GM18519 (cell line): ENCODE measurements around the gene RABEPK.
"Not testable (repeated sequence)": the region's sequence is repeated elsewhere in the genome, so short reads cannot be mapped to it uniquely, and the experiment has no call there.

ENCODE experiments used
- ATAC-seq: cut with Tn5 transposase; IDR thresholded peaks from one replicate; pipeline ENCODE4 v1.9.1; 2021; ENCODE audit warnings: mild to moderate bottlenecking, moderate library complexity; ENCODE audit not compliant: unreplicated experiment, low FRiP score

RABEPK gene

GRCh38 chr9:125190361-125190801, 10.0 kb upstream of the RABEPK start:
- ATAC-seq: no peak

GRCh38 chr9:125194466-125194865, 5.9 kb upstream of the RABEPK start:
- ATAC-seq: not testable (repeated sequence)

- ATAC-seq: not testable (repeated sequence)
Observed at GRCh38 chr9:125195591-125195990, 4.8 kb upstream of the RABEPK start.

GRCh38 chr9:125202846-125203618, 2.7 kb downstream of the RABEPK start:
- ATAC-seq: no peak

GRCh38 chr9:125204477-125204876, 4.1 kb downstream of the RABEPK start:
- no peak for ATAC-seq

- no peak for ATAC-seq
Observed at GRCh38 chr9:125214186-125214585, 13.8 kb downstream of the RABEPK start.

- no peak for ATAC-seq
Observed at GRCh38 chr9:125218621-125219020, 18.3 kb downstream of the RABEPK start.

DNA sequence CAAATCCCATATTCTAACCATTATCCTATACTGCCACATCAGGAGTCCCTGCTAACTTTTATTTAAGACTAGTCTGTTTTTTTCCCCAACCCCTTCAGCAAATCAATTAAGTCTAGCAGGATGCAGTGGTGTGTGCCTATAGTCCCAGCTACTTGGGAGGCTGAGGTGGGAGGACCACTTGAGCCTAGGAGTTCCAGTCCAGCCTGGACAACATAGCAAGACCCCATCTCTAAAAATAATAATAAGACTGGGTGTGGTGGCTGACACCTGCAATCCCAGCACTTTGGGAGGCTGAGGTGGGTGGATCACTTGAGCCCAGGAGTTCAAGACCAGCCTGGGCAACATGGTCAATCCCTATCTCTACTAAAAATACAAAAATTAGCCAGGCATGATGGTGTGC, 24.5 kb downstream of the RABEPK start:
- ATAC-seq: not testable (repeated sequence)

DNA sequence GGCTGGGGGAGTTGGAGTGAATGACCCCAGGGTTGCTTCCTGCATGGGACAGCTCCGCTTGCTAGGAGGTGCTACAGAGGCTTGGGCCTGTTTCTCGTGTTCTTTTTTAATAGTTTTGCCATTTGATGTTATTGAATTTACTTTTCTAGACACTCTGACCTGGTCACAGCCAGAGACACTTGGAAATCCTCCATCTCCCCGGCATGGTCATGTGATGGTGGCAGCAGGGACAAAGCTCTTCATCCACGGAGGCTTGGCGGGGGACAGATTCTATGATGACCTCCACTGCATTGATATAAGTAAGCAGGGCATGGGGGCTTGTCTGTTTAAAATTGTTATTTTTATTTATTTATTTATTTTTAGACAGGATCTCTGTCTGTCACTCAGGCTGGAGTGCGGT, 27.4 kb downstream of the RABEPK start:
- no peak for ATAC-seq

DNA sequence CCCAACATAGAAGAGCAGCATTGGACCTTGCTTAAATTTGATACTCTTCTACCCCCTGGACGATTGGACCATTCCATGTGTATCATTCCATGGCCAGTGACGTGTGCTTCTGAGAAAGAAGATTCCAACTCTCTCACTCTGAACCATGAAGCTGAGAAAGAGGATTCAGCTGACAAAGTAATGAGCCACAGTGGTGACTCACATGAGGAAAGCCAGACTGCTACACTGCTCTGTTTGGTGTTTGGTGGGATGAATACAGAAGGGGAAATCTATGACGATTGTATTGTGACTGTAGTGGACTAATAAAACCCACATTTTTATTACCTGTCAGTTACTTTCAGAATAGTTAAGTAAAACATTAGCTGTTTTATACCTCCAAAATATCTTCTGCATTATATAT, 33.3 kb downstream of the RABEPK start:
- no peak for ATAC-seq

- ATAC-seq: not testable (repeated sequence)
Observed at GRCh38 chr9:125234099-125234498, 33.8 kb downstream of the RABEPK start.

DNA sequence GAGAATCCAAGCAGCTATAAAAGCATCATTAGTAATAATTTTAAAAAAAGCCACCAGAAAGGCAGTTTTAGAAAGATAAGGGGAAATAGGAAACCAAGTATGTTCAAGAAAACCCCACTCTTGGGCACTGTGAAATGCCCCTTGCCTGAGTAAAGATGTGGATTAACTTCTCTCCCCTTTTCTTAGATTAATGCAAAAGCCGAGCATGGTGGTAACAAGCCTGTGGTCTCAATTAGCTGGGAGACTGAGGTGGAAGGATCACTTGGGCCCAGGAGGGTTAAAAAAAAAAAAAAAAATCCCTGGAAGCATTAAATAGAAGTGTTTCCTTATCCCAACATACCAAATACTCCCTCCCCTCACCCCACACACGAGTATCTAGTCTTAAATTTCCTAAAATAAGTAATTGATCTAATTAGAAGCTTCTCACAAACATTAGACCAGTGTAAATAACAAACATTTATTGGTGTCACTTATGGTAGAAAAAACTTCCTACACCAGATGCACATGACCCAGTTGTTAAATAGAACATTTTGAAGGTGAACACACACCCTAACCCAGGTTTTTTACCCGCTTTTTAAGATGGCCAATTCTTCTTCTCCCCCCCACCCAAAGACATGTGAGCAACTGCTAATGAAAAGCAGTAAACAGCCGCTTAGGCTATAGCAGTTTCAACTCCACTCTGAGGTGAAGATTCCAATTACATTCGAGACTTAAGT, 35.6 kb downstream of the RABEPK start:
- ATAC-seq: no peak

DNA sequence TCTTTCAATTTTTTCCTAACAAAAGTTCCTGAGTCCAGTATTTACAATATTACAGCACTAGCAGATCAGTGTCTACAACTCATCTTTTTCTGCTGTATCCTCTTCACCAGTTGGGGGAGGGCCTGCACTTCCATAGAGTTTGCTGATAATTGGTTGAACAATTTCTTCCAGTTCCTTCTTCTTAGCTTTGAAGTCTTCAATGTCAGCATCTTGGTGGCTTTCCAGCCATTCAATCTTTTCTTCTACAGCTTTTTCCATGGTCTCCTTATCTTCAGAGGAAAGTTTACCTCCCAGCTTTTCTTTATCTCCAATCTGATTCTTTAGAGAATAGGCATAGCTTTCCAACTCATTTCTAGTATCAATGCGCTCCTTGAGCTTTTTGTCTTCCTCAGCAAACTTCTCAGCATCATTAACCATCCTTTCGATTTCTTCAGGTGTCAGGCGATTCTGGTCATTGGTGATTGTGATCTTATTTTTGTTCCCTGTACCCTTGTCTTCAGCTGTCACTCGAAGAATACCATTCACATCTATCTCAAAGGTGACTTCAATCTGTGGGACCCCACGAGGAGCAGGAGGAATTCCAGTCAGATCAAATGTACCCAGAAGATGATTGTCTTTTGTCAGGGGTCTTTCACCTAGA, 36.3 kb downstream of the RABEPK start:
- ATAC-seq: not testable (repeated sequence)

DNA sequence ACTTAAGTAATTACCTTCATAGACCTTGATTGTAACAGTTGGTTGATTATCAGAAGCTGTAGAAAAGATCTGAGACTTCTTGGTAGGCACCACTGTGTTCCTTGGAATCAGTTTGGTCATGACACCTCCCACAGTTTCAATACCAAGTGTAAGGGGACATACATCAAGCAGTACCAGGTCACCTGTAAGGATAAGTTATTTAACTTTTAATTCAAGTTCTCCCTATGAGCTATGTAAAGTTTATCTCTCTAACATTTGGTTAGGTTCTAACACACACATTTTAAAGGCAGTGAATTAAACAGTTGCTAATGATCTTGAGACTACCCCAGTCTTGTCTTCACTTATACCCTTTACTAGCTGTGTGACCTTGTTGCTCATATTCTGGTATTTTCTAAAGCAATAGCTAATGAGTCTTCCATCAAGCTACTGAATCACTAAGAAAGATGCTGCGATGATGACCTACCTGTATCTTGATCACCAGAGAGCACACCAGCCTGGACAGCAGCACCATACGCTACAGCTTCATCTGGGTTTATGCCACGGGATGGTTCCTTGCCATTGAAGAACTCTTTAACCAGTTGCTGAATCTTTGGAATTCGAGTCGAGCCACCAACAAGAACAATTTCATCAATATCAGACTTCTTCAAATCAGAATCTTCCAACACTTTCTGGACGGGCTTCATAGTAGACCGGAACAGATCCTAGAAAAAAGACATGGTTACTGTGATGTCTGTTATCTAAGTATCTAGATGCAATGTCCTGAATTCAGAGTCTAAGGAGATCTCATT, 38.0 kb downstream of the RABEPK start:
- no peak for ATAC-seq

DNA sequence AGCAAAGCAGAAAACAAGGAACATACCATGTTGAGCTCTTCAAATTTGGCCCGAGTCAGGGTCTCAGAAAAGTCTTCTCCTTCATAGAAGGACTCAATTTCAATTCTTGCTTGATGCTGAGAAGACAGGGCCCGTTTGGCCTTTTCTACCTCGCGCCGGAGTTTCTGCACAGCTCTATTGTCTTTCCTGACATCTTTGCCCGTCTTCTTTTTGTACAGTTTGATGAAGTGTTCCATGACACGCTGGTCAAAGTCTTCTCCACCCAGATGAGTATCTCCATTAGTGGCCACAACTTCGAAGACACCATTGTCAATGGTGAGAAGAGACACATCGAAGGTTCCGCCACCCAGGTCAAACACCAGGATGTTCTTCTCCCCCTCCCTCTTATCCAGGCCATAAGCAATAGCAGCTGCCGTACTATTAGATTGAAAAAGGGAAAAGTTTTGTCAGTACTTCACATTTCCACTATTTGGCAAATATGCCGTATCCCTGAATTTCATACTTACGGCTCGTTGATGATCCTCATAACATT, 38.6 kb downstream of the RABEPK start:
- ATAC-seq: no peak

- ATAC-seq: no peak
Observed at GRCh38 chr9:125239631-125240597, 39.6 kb downstream of the RABEPK start.

DNA sequence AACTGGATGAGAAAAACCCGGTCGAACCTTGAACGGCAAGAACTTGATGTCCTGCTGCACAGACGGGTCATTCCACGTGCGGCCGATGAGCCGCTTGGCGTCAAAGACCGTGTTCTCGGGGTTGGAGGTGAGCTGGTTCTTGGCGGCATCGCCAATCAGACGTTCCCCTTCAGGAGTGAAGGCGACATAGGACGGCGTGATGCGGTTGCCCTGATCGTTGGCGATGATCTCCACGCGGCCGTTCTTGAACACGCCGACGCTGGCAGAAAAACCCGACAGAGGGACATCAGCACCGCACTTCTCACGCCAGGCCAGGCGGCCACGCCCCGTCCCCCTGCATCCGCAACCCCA, 40.3 kb downstream of the RABEPK start:
- no peak for ATAC-seq

DNA sequence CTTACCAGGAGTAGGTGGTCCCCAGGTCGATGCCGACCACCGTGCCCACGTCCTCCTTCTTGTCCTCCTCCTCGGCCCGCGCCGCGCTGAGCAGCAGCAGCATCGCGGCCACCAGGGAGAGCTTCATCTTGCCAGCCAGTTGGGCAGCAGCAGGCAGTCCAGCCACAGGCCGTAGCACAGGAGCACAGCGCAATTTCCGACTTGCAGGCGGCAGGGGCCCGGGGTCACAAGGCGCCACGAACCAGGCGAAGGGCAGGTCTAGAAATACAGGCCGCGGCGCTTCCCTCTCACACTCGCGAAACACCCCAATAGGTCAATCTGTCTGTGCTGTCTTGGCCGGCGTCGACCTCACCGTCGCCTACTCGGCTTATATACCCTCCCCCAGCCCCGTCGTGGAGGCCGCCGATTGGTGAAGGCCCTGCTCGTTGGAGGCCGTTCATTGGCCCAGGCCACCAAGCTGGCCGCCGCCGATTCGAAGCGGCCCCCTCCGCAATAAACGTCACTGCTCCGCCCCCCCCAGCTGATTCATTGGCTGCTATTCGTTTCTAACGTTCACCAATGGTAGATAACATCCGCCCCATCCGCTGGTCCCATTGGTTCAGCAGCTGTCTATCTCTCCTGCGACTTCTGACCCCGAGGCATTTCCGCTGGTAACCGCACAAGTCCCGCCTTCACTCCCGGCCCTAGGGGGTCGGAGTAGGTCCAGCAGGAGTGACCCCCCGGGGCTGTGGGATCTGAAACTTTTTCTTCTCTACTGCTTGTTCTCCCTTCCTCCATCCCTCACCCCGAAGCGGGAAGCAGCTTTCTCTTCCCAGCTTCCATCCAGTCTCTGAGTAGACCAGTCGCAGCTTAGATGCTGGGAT, 40.9 kb downstream of the RABEPK start, which contains the start of gene HSPA5:
HSPA5 (minus strand) TSS at position 344 of the 863 bp plus-strand sequence; CDS start at position 127, 217 bp downstream.
- ATAC-seq: peak; percentile 88
